Activated CD8-positive, alpha-beta memory T cell treated with anti-CD3 and anti-CD28 coated beads, Interleukin-2, amount 50 U/mL, for 4 hours (primary cell): ENCODE data around the gene SV2C.
"Not testable (repeated sequence)": the region's sequence is repeated elsewhere in the genome, so short reads cannot be mapped to it uniquely, and the experiment has no call there.

ENCODE experiments used
- DNase-seq: peaks from one replicate; pipeline ENCODE4 v3.0.0-alpha.2; 2020

SV2C gene

DNA sequence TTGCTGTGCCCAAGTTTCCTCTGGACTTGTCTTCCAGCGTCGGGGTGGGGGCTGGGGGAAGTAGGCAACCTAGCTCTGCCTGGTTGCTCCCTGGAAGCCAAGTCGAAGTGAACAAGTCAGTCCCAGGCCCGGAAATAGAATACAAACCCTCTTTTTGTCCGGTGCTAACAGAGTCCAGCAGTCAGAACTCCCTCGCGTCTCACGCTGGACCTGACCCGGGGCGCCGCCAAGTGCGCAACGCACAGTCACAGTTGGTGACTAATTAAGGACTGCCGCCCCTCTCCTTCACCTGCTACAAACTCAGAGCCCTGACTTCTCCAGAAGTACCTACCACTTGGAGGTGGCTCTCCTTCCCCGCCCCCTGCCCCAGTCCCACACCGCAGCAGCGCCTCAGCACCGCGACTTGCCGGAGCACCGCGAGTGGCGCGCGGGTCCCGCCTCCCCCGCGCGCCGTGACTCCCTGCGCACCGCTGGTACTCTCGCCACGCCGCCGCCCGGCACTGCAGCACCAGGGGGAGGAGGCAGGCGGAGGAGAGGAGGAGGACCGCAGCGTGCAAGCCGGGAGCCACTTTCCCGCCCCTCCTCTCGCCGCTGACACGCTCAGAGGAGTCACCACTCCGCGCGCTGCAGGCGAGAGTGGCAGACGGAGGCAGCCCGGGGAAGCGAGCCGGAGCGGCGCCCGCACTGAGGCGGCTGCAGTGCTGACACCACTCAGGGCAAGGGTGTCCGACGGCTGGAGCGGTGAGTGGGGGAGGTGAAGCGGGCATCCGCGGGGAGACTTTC is at the start of gene SV2C:
Gene SV2C, plus strand, starts transcription at position 612 of the 783 bp plus-strand sequence. CDS start 48,368 bp downstream, outside the sequence.
- DNase-seq: no peak

DNA sequence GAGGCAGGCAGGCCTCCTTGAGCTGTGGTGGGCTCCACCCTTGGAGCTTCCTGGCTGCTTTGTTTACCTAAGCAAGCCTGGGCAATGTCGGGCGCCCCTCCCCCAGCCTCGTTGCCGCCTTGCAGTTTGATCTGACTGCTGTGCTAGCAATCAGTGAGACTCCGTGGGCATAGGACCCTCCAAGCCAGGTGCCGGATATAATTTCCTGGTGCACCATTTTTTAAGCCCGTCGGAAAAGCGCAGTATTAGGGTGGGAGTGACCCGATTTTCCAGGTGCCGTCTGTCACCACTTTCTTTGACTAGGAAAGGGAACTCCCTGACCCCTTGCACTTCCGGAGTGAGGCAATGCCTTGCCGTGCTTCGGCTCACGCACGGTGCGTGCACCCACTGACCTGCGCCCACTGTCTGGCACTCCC is 45.4 kb upstream of the SV2C start:
- not testable (repeated sequence) for DNase-seq

- DNase-seq: no peak
Observed at GRCh38 chr5:76038212-76038611, 45.0 kb upstream of the SV2C start.

DNA sequence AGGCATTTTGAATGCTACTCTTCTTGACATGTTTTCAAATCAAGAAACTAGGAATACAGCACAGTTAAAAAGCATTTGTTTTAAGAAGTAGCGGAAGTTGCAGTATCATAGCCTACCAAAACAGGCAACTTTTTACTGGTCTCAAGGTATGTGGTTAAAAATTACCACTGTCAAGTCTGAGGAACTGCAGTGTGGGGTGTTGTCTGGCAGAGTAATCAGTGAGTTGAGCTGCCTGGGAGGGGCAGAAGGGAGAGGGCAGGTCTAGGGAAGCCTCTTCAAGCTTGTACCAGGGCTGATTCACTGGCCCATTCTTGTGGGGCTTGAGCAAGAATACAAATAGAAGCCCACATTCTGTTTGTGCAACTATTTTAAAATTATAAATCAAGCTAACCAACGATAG is 42.4 kb upstream of the SV2C start:
- no peak for DNase-seq

DNA sequence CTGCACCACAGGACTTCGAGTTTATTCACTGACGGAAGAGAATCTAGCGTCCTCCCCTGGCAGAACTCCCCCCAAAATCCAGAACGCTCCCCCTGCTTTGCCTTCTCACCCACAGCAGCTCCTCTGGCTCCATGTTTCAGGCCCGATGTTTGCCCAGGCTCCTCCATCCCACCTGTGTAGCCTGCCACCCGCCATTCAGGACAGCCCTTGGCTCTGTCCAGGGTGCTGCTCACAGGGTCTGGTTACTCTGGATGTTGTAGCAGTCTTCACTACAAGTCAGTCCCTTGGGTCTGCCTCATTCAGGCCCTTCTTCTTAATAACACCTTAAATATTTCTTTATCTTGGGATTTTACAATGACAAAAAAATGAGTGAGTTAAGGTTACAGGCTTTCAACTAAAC is 41.3 kb upstream of the SV2C start:
- no peak for DNase-seq

DNA sequence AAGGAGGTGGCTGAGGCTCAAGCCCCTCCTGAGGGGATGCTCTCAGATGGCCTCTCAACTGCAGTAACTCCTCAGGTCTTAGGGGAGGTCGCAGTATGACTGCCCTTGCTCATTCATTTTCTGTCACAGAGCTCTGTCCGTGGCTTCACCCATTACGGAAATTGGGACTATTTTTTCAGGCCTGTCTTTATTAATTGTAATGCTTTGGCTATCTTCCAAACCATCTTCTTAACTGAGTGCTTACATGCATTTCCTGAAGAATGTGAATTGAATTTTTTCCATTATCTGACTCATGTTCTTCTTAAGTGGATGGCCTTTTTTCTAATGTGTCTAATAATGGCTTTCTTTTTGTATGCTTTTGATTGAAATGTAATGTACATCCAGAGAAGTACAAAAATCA is 36.4 kb upstream of the SV2C start:
- no peak for DNase-seq

DNA sequence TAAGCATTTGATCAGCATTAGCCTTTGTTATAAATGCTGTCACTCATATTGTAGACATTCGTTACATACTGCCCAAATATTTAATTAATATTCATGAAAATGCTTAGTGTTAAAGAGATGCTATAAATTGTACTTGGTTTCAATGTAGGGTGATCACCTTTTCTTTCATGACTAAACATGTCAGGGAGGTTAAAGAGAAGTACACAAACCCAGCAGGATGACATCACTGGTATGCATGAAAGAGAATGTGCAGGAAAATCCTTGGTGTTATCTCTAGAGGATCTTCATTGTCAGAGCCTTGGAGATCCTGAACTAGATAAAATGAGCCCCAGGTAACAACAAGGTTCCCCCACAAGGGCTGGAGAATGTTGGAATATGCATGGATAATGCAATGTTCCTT is 33.0 kb upstream of the SV2C start:
- DNase-seq: no peak

- DNase-seq: no peak
Observed at GRCh38 chr5:76062502-76063041, 20.6 kb upstream of the SV2C start.

GRCh38 chr5:76065258-76065657 is 17.9 kb upstream of the SV2C start:
- DNase-seq: no peak

GRCh38 chr5:76069061-76069735 is 14.0 kb upstream of the SV2C start:
- DNase-seq: no peak

GRCh38 chr5:76074487-76075065 is 8.6 kb upstream of the SV2C start:
- DNase-seq: no peak

GRCh38 chr5:76081811-76082771 is 1.1 kb upstream of the SV2C start:
- DNase-seq: no peak

DNA sequence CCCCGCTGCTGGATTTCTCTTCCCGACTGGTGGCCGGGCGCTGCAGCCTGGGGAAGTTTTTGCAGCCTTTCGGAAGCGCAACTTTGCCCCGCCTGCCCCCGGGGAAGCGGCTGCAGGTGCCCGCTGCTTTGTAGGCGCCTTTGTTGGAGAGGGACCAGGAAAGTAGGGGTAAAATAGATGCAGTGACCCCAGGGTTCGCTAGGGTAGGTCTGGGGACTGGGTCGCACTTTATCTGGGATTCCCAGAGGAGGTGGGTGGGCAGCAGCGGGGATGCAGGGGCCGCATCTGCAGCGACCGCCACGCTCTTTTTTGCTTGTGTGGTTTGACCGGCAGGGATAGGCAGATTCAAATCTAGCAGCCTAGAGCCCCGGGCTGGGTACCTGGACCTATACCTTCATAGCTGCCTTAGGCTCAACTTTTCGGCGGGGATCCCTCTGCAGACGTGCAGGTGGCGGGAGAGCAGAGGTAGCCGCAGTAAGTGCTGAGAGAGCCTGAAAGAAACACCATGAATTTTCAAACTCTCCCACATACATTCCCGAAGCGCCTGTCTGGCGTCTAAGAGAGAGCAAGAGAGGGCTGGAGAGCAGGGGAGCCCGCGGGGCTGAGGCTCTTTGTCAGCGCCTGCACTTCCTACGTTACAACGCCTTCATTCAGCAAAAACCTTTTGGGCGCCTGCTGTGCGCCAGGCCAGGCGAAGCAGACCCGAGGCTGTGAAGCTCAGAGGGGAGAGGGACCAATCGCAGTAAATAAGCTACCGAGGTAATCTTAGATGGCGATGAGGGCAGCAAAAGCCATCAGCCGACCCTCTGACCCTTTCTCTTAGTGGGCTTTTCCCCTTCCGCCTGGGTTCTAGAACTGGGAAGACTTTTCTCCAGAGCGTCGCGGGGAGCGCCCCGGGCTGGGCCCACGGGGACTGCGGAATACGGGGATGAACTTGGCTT is 642 bp downstream of the SV2C start:
- DNase-seq: no peak

GRCh38 chr5:76084496-76085242 is 1.5 kb downstream of the SV2C start:
- no peak for DNase-seq

GRCh38 chr5:76085243-76085579 is 2.0 kb downstream of the SV2C start:
- no peak for DNase-seq

- no peak for DNase-seq
Observed at GRCh38 chr5:76086095-76086494, 2.9 kb downstream of the SV2C start.

- DNase-seq: not testable (repeated sequence)
Observed at GRCh38 chr5:76089156-76089555, 6.0 kb downstream of the SV2C start.

GRCh38 chr5:76091351-76091750 is 8.2 kb downstream of the SV2C start:
- DNase-seq: no peak

DNA sequence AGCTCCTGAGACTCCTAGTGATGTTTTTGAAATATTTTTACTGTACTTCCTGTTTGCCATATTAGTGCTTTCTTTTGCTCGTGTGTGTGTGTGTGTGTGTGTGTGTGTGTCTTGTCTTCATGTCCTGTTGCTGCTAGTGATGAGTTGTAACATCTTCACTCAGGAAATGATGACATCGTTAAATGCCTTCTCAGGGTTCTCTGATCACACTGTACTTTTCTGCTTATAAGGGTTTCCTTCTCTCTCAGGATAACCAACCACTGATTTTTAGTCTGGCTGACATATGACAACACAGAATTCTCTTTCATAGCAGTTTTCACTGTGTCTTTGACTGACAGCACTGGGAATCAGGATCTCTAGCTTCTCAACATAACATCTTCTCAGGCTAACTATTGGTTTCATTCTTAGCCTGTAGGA is 16.1 kb downstream of the SV2C start:
- no peak for DNase-seq

- DNase-seq: no peak
Observed at GRCh38 chr5:76099756-76100155, 16.6 kb downstream of the SV2C start.

GRCh38 chr5:76104027-76104426 is 20.8 kb downstream of the SV2C start:
- no peak for DNase-seq
